ENCODE results near the gene VAPA. TPM values are rescaled to one million over a fixed set of nuclear protein-coding genes. Genes with fewer than 3 reads are reported as not detected.

Gene VAPA
- polyA plus RNA-seq, 1 donor (not counting 4 experiments of a cell fraction or from before 2014, with no cell fraction given), result 350 TPM

- Histone ChIP-seq H3K9me1 (ENCODE audit: control insufficient read depth, extremely low read depth, insufficient read depth, low read length) (no peaks in the 10 kb centered on the region), H3K4me1 (ENCODE audit: control insufficient read depth, extremely low read depth, insufficient read depth, low read length) (no peaks in the 10 kb centered on the region), H4K20me1 (ENCODE audit: control insufficient read depth, extremely low read depth, insufficient read depth, low read length) (no peaks in the 10 kb centered on the region), H3K4me3 (ENCODE audit: control insufficient read depth in 2 of 3, extremely low read depth in 1 of 3, insufficient read depth in 2 of 3, low read depth in 1 of 3, low read length in 3 of 3) (no peak overlapping the region), H3K9ac (ENCODE audit: control insufficient read depth, extremely low read depth, insufficient read depth, low read length) (no peak overlapping the region), H3K9me3 (ENCODE audit: control insufficient read depth, low read depth, low read length) (no peaks in the 10 kb centered on the region), H3K27me3 (ENCODE audit: control insufficient read depth, extremely low read depth, insufficient read depth, low read length) (no peaks in the 10 kb centered on the region), H3K36me3 (ENCODE audit: control insufficient read depth in 2 of 2, extremely low read depth in 1 of 2, insufficient read depth in 2 of 2, low read length in 2 of 2) (no peaks in the 10 kb centered on the region), H2AFZ (ENCODE audit: control insufficient read depth, low read length) (no peak overlapping the region), H3K27ac (ENCODE audit: control insufficient read depth, insufficient read depth, low read length) (no peak overlapping the region), H3K79me2 (ENCODE audit: control insufficient read depth, insufficient read depth, low read length) (no peaks in the 10 kb centered on the region), H3K4me2 (ENCODE audit: control insufficient read depth, extremely low read depth, insufficient read depth, low read depth, low read length) (no peak overlapping the region)
- DNase-seq (ENCODE audit: low read depth, low spot score) (no peak), FAIRE-seq (no peak)
- dilution Hi-C loops (cut with MboI; ENCODE audit: extremely low pct_ligation_motif_present, low sequenced_read_pairs), result no loop called here
- TF ChIP-seq EZH2 (IDR thresholded peaks at IDR 0.05; ENCODE audit: low read length) (no peak), CTCF (optimal IDR thresholded peaks at IDR 0.05 in 1 of 3, IDR thresholded peaks at IDR 0.05 in 1 of 3, conservative IDR thresholded peaks at IDR 0.05 in 1 of 3; ENCODE audit: extremely low read depth in 1 of 3, insufficient read depth in 2 of 3, low read length in 3 of 3) (no peak)
These were observed 71.8 kb downstream of the VAPA start for GRCh38 chr18:9985641-9986040.

GRCh38 chr18:9986156-9986930, 72.5 kb downstream of the VAPA start:
- no peak for DNase-seq (ENCODE audit: low read depth, low spot score)
- H3K9ac ChIP-seq (ENCODE audit: control insufficient read depth, extremely low read depth, insufficient read depth, low read length), result no peak overlapping the region
- H3K27me3 ChIP-seq (ENCODE audit: control insufficient read depth, extremely low read depth, insufficient read depth, low read length), result no peaks in the 10 kb centered on the region
- H3K79me2 ChIP-seq (ENCODE audit: control insufficient read depth, insufficient read depth, low read length), result no peaks in the 10 kb centered on the region
- dilution Hi-C loops (cut with MboI; ENCODE audit: extremely low pct_ligation_motif_present, low sequenced_read_pairs), result no loop called here
- no peak overlapping the region for H3K4me2 ChIP-seq (ENCODE audit: control insufficient read depth, extremely low read depth, insufficient read depth, low read depth, low read length)
- H3K9me1 ChIP-seq (ENCODE audit: control insufficient read depth, extremely low read depth, insufficient read depth, low read length), result no peaks in the 10 kb centered on the region
- no peak overlapping the region for H3K4me3 ChIP-seq (ENCODE audit: control insufficient read depth in 2 of 3, extremely low read depth in 1 of 3, insufficient read depth in 2 of 3, low read depth in 1 of 3, low read length in 3 of 3)
- FAIRE-seq, result no peak
- TF ChIP-seq EZH2 (IDR thresholded peaks at IDR 0.05; ENCODE audit: low read length), result no peak
- TF ChIP-seq CTCF (optimal IDR thresholded peaks at IDR 0.05 in 1 of 3, IDR thresholded peaks at IDR 0.05 in 1 of 3, conservative IDR thresholded peaks at IDR 0.05 in 1 of 3; ENCODE audit: extremely low read depth in 1 of 3, insufficient read depth in 2 of 3, low read length in 3 of 3), result no peak
- H3K9me3 ChIP-seq (ENCODE audit: control insufficient read depth, low read depth, low read length), result no peaks in the 10 kb centered on the region
- H3K4me1 ChIP-seq (ENCODE audit: control insufficient read depth, extremely low read depth, insufficient read depth, low read length), result no peaks in the 10 kb centered on the region
- no peaks in the 10 kb centered on the region for H3K36me3 ChIP-seq (ENCODE audit: control insufficient read depth in 2 of 2, extremely low read depth in 1 of 2, insufficient read depth in 2 of 2, low read length in 2 of 2)
- H2AFZ ChIP-seq (ENCODE audit: control insufficient read depth, low read length), result no peak overlapping the region
- H3K27ac ChIP-seq (ENCODE audit: control insufficient read depth, insufficient read depth, low read length), result no peak overlapping the region
- no peaks in the 10 kb centered on the region for H4K20me1 ChIP-seq (ENCODE audit: control insufficient read depth, extremely low read depth, insufficient read depth, low read length)
